GM23338 (cell line): Measurements from ENCODE around the gene TSPAN19.

Source experiments
- CREB1 ChIP-seq: fragments of 250-450 bp; sonication (Bioruptor Pico); IDR thresholded peaks from 2 replicates; pipeline ENCODE4 v1.5.0; 2020; ENCODE audit warnings: low read depth, mild to moderate bottlenecking, moderate library complexity
- CTCF ChIP-seq, 2 experiments: fragments of 200-600 bp in 1 of 2; sonication (generic) in 1 of 2; conservative IDR thresholded peaks; 2 replicates each; pipeline versions ENCODE4 v1.5.1 to v1.6.1; 2016 to 2017; ENCODE audit warnings: antibody characterized with exemption in 2 of 2, low read depth in 2 of 2, mild to moderate bottlenecking in 2 of 2, moderate library complexity in 1 of 2
- EZH2 ChIP-seq: fragments of 200-600 bp; sonication (generic); IDR thresholded peaks from one replicate; pipeline ENCODE4 v1.8.0; 2017; ENCODE audit warnings: antibody characterized with exemption, mild to moderate bottlenecking, low read depth; ENCODE audit not compliant: unreplicated experiment
- EZH2phosphoT487 ChIP-seq: fragments of 200-600 bp; sonication (generic); IDR thresholded peaks from one replicate; pipeline ENCODE4 v1.8.1; 2018; ENCODE audit warnings: antibody characterized with exemption; ENCODE audit not compliant: unreplicated experiment
- JUNB ChIP-seq: IDR thresholded peaks from one replicate; pipeline ENCODE4 v1.6.1; 2016; ENCODE audit warnings: antibody characterized with exemption; ENCODE audit not compliant: unreplicated experiment
- NANOG ChIP-seq: IDR thresholded peaks from 2 replicates; pipeline ENCODE4 v1.6.1; 2016; ENCODE audit warnings: antibody characterized with exemption, borderline replicate concordance
- POLR2AphosphoS5 ChIP-seq: IDR thresholded peaks from 2 replicates; pipeline ENCODE4 v1.6.1; 2016; ENCODE audit warnings: antibody characterized with exemption, low read depth
- REST ChIP-seq: IDR thresholded peaks from one replicate; pipeline ENCODE4 v1.6.1; 2018; ENCODE audit warnings: antibody characterized with exemption; ENCODE audit not compliant: unreplicated experiment
- ZNF114 ChIP-seq: fragments of 250-450 bp; sonication (Bioruptor Pico); IDR thresholded peaks from 2 replicates; pipeline ENCODE4 v1.5.0; 2020; ENCODE audit warnings: mild to moderate bottlenecking, moderate library complexity
- ZNF331 ChIP-seq: fragments of 250-450 bp; sonication (Bioruptor Pico); IDR thresholded peaks from 2 replicates; pipeline ENCODE4 v1.5.0; 2020; ENCODE audit warnings: low read depth, mild to moderate bottlenecking, moderate library complexity
- TF ChIP-seq, protein P1 (sequence below): fragments of 250-450 bp; sonication (Bioruptor Pico); IDR thresholded peaks from 2 replicates; pipeline ENCODE4 v1.5.0; 2020; ENCODE audit warnings: mild to moderate bottlenecking, moderate library complexity

- TF ChIP-seq CTCF (conservative IDR thresholded peaks at IDR 0.05; ENCODE audit: low read depth in 2 of 2) (no peak), REST (no peak), CREB1 (CRISPR knock-in tag) (no peak), EZH2 (no peak), POLR2AphosphoS5 (no peak), NANOG (no peak), EZH2phosphoT487 (no peak), ZNF114 (no peak), ZNF331 (CRISPR knock-in tag) (no peak), JUNB (no peak)
- TF ChIP-seq, protein P1, sequence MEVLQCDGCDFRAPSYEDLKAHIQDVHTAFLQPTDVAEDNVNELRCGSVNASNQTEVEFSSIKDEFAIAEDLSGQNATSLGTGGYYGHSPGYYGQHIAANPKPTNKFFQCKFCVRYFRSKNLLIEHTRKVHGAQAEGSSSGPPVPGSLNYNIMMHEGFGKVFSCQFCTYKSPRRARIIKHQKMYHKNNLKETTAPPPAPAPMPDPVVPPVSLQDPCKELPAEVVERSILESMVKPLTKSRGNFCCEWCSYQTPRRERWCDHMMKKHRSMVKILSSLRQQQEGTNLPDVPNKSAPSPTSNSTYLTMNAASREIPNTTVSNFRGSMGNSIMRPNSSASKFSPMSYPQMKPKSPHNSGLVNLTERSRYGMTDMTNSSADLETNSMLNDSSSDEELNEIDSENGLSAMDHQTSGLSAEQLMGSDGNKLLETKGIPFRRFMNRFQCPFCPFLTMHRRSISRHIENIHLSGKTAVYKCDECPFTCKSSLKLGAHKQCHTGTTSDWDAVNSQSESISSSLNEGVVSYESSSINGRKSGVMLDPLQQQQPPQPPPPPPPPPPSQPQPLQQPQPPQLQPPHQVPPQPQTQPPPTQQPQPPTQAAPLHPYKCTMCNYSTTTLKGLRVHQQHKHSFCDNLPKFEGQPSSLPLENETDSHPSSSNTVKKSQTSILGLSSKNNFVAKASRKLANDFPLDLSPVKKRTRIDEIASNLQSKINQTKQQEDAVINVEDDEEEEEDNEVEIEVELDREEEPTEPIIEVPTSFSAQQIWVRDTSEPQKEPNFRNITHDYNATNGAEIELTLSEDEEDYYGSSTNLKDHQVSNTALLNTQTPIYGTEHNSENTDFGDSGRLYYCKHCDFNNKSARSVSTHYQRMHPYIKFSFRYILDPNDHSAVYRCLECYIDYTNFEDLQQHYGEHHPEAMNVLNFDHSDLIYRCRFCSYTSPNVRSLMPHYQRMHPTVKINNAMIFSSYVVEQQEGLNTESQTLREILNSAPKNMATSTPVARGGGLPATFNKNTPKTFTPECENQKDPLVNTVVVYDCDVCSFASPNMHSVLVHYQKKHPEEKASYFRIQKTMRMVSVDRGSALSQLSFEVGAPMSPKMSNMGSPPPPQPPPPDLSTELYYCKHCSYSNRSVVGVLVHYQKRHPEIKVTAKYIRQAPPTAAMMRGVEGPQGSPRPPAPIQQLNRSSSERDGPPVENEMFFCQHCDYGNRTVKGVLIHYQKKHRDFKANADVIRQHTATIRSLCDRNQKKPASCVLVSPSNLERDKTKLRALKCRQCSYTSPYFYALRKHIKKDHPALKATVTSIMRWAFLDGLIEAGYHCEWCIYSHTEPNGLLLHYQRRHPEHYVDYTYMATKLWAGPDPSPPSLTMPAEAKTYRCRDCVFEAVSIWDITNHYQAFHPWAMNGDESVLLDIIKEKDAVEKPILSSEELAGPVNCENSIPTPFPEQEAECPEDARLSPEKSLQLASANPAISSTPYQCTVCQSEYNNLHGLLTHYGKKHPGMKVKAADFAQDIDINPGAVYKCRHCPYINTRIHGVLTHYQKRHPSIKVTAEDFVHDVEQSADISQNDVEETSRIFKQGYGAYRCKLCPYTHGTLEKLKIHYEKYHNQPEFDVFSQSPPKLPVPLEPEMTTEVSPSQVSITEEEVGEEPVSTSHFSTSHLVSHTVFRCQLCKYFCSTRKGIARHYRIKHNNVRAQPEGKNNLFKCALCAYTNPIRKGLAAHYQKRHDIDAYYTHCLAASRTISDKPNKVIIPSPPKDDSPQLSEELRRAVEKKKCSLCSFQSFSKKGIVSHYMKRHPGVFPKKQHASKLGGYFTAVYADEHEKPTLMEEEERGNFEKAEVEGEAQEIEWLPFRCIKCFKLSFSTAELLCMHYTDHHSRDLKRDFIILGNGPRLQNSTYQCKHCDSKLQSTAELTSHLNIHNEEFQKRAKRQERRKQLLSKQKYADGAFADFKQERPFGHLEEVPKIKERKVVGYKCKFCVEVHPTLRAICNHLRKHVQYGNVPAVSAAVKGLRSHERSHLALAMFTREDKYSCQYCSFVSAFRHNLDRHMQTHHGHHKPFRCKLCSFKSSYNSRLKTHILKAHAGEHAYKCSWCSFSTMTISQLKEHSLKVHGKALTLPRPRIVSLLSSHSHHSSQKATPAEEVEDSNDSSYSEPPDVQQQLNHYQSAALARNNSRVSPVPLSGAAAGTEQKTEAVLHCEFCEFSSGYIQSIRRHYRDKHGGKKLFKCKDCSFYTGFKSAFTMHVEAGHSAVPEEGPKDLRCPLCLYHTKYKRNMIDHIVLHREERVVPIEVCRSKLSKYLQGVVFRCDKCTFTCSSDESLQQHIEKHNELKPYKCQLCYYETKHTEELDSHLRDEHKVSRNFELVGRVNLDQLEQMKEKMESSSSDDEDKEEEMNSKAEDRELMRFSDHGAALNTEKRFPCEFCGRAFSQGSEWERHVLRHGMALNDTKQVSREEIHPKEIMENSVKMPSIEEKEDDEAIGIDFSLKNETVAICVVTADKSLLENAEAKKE (CRISPR knock-in tag) = no peak
Observed at GRCh38 chr12:85006206-85006605, 29.9 kb downstream of the TSPAN19 start.
